ENCODE results near the gene TMA16.

Gene TMA16

DNA sequence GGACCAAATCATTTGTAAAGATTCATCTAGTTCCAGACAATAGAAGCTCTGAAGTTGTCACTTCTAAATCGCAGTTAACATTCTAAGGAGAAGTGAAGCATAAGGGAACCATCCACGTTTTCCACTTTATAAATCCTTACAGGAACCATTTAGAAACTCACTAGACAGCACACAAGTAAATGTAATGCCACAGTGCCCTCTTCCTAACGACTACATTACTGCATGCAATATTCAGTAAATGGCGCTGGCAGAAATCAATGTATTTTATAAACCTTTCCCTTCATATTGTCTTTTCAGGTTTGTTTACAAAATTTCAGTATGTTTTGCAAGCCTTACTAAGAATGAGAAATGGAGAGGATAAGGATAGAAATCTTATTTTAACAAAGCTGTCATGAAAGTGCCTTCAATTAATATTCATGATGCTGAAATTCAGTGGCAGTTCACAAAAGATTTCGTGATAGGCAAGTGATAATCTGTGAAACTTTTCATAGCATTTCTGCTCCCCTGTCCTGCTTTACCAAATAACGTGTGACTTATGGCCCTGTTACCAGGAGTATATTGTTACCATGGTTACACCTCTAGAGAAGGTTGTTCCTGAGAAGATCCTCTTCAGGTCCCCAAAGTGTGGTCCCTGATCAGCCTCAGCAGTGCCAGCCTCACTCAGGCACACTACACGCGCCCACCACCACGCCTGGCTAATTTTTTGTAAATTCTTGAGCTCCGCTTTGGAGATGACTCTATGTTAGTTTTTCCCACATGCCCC, 54.2 kb downstream of the TMA16 start:
- Histone ChIP-seq H3K9me3 (ENCODE audit: control insufficient read depth, low read length) (no peaks in the 10 kb centered on the region), H3K27me3 (ENCODE audit: control insufficient read depth, insufficient read depth, low read length) (no peaks in the 10 kb centered on the region), H3K4me1 (ENCODE audit: control insufficient read depth, insufficient read depth, low read length) (no peaks in the 10 kb centered on the region), H3K9ac (ENCODE audit: low read length) (no peak overlapping the region), H3K4me3 (ENCODE audit: low read length) (no peak overlapping the region), H3K36me3 (ENCODE audit: control insufficient read depth, insufficient read depth, low read length) (no peaks in the 10 kb centered on the region)

- Histone ChIP-seq H3K36me3 (ENCODE audit: control insufficient read depth, insufficient read depth, low read length) (no peaks in the 10 kb centered on the region), H3K27me3 (ENCODE audit: control insufficient read depth, insufficient read depth, low read length) (no peaks in the 10 kb centered on the region), H3K9ac (ENCODE audit: low read length) (no peak overlapping the region), H3K9me3 (ENCODE audit: control insufficient read depth, low read length) (no peaks in the 10 kb centered on the region), H3K4me3 (ENCODE audit: low read length) (no peak overlapping the region), H3K4me1 (ENCODE audit: control insufficient read depth, insufficient read depth, low read length) (no peaks in the 10 kb centered on the region)
These were observed 56.4 kb downstream of the TMA16 start for GRCh38 chr4:163550869-163551267.

- Histone ChIP-seq H3K36me3 (ENCODE audit: control insufficient read depth, insufficient read depth, low read length) (no peaks in the 10 kb centered on the region), H3K9me3 (ENCODE audit: control insufficient read depth, low read length) (no peaks in the 10 kb centered on the region), H3K4me1 (ENCODE audit: control insufficient read depth, insufficient read depth, low read length) (no peaks in the 10 kb centered on the region), H3K9ac (ENCODE audit: low read length) (no peak overlapping the region), H3K27me3 (ENCODE audit: control insufficient read depth, insufficient read depth, low read length) (no peaks in the 10 kb centered on the region), H3K4me3 (ENCODE audit: low read length) (no peak overlapping the region)
These were observed 58.7 kb downstream of the TMA16 start for GRCh38 chr4:163553146-163553545.

GRCh38 chr4:163554870-163555465, 60.5 kb downstream of the TMA16 start:
- Histone ChIP-seq H3K4me3 (ENCODE audit: low read length) (no peak overlapping the region), H3K36me3 (ENCODE audit: control insufficient read depth, insufficient read depth, low read length) (no peaks in the 10 kb centered on the region), H3K9me3 (ENCODE audit: control insufficient read depth, low read length) (no peaks in the 10 kb centered on the region), H3K27me3 (ENCODE audit: control insufficient read depth, insufficient read depth, low read length) (no peaks in the 10 kb centered on the region), H3K9ac (ENCODE audit: low read length) (no peak overlapping the region), H3K4me1 (ENCODE audit: control insufficient read depth, insufficient read depth, low read length) (no peaks in the 10 kb centered on the region)

DNA sequence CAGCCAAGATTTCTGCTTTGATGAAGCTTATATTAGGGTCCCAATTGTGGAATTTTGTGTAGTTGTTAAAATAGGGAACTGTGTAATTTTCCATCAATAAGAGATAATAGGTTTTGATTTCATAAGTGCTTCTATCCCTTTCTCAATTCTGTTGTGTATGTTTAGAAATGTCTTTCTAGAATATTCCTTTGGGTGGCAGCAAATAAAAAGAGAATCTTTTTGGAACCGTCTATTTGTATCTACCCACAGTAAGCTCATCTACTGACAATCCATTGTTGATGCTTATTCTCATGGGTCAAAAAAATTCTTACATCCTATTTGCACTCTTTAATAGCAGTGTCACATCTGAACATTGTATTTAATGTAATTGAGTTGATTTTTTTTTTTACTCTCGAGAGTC, 61.7 kb downstream of the TMA16 start:
- Histone ChIP-seq H3K4me3 (ENCODE audit: low read length) (no peak overlapping the region), H3K9ac (ENCODE audit: low read length) (no peak overlapping the region), H3K27me3 (ENCODE audit: control insufficient read depth, insufficient read depth, low read length) (no peaks in the 10 kb centered on the region), H3K36me3 (ENCODE audit: control insufficient read depth, insufficient read depth, low read length) (no peaks in the 10 kb centered on the region), H3K4me1 (ENCODE audit: control insufficient read depth, insufficient read depth, low read length) (no peaks in the 10 kb centered on the region), H3K9me3 (ENCODE audit: control insufficient read depth, low read length) (no peaks in the 10 kb centered on the region)

- no peaks in the 10 kb centered on the region for H3K4me1 ChIP-seq (ENCODE audit: control insufficient read depth, insufficient read depth, low read length)
These were observed 62.3 kb downstream of the TMA16 start for GRCh38 chr4:163556650-163557391.

GRCh38 chr4:163558539-163559044, 64.1 kb downstream of the TMA16 start:
- no peak overlapping the region for H3K9ac ChIP-seq (ENCODE audit: low read length)
- no peaks in the 10 kb centered on the region for H3K4me1 ChIP-seq (ENCODE audit: control insufficient read depth, insufficient read depth, low read length)

More at GRCh38 chr4:163556650-163557391, 62.3 kb downstream of the TMA16 start:
- H3K4me3 ChIP-seq (ENCODE audit: low read length): no peak overlapping the region
- no peaks in the 10 kb centered on the region for H3K27me3 ChIP-seq (ENCODE audit: control insufficient read depth, insufficient read depth, low read length)
- H3K9ac ChIP-seq (ENCODE audit: low read length): no peak overlapping the region
- no peaks in the 10 kb centered on the region for H3K36me3 ChIP-seq (ENCODE audit: control insufficient read depth, insufficient read depth, low read length)
- no peaks in the 10 kb centered on the region for H3K9me3 ChIP-seq (ENCODE audit: control insufficient read depth, low read length)

DNA sequence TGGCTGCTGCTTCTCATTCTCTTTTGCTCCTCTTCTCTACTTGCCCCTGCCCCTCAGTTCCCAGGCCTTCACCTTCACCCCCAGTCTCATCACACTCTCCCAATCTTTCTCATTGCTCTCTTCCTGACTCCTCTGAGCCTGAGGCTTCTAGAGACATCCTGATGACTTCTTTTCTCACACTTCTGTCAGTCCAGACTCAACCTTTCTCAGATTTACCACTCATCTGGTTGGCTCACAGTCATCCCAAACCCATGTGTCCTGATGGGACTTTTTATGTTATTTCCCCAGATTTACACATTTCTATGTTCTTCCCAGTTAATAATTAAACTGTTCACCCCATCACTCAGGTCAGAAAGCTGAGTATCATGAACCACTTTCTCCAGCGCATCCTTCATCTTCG, 68.0 kb downstream of the TMA16 start:
- Histone ChIP-seq H3K9ac (ENCODE audit: low read length) (no peak overlapping the region), H3K4me3 (ENCODE audit: low read length) (no peak overlapping the region), H3K9me3 (ENCODE audit: control insufficient read depth, low read length) (no peaks in the 10 kb centered on the region), H3K36me3 (ENCODE audit: control insufficient read depth, insufficient read depth, low read length) (no peaks in the 10 kb centered on the region), H3K27me3 (ENCODE audit: control insufficient read depth, insufficient read depth, low read length) (no peaks in the 10 kb centered on the region), H3K4me1 (ENCODE audit: control insufficient read depth, insufficient read depth, low read length) (no peaks in the 10 kb centered on the region)

More at GRCh38 chr4:163558539-163559044, 64.1 kb downstream of the TMA16 start:
- Histone ChIP-seq H3K9me3 (ENCODE audit: control insufficient read depth, low read length) (no peaks in the 10 kb centered on the region), H3K4me3 (ENCODE audit: low read length) (no peak overlapping the region), H3K27me3 (ENCODE audit: control insufficient read depth, insufficient read depth, low read length) (no peaks in the 10 kb centered on the region), H3K36me3 (ENCODE audit: control insufficient read depth, insufficient read depth, low read length) (no peaks in the 10 kb centered on the region)

DNA sequence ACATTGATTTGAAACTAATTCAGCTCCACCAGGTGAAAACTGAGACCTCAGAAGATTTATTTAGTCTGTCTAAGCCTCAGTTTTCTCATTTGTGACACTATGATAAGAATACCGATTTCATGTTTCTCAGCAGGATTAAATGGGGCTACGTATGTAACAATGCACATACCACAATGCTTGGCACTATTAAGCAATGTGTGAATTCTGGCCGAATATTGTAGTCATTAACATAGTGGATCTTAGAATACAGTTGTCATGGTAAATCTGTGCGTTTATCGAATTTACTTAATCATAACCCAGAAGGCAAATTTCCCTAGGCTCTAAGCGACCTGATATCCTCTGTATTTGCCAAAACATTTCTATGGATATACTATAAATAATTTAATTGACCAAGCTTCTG, 69.1 kb downstream of the TMA16 start:
- no peaks in the 10 kb centered on the region for H3K27me3 ChIP-seq (ENCODE audit: control insufficient read depth, insufficient read depth, low read length)
- no peaks in the 10 kb centered on the region for H3K4me1 ChIP-seq (ENCODE audit: control insufficient read depth, insufficient read depth, low read length)
- no peaks in the 10 kb centered on the region for H3K9me3 ChIP-seq (ENCODE audit: control insufficient read depth, low read length)
- no peak overlapping the region for H3K9ac ChIP-seq (ENCODE audit: low read length)
- H3K36me3 ChIP-seq (ENCODE audit: control insufficient read depth, insufficient read depth, low read length): no peaks in the 10 kb centered on the region
- H3K4me3 ChIP-seq (ENCODE audit: low read length): no peak overlapping the region

- H3K4me3 ChIP-seq (ENCODE audit: low read length): no peak overlapping the region
- no peaks in the 10 kb centered on the region for H3K27me3 ChIP-seq (ENCODE audit: control insufficient read depth, insufficient read depth, low read length)
- no peaks in the 10 kb centered on the region for H3K36me3 ChIP-seq (ENCODE audit: control insufficient read depth, insufficient read depth, low read length)
- no peaks in the 10 kb centered on the region for H3K9me3 ChIP-seq (ENCODE audit: control insufficient read depth, low read length)
- H3K4me1 ChIP-seq (ENCODE audit: control insufficient read depth, insufficient read depth, low read length): no peaks in the 10 kb centered on the region
- no peak overlapping the region for H3K9ac ChIP-seq (ENCODE audit: low read length)
These were observed 69.8 kb downstream of the TMA16 start for GRCh38 chr4:163564221-163564720.

GRCh38 chr4:163565226-163566135, 71.0 kb downstream of the TMA16 start:
- no peaks in the 10 kb centered on the region for H3K9me3 ChIP-seq (ENCODE audit: control insufficient read depth, low read length)
- H3K9ac ChIP-seq (ENCODE audit: low read length): no peak overlapping the region
- no peaks in the 10 kb centered on the region for H3K27me3 ChIP-seq (ENCODE audit: control insufficient read depth, insufficient read depth, low read length)
- H3K4me3 ChIP-seq (ENCODE audit: low read length): no peak overlapping the region
- no peaks in the 10 kb centered on the region for H3K36me3 ChIP-seq (ENCODE audit: control insufficient read depth, insufficient read depth, low read length)
- H3K4me1 ChIP-seq (ENCODE audit: control insufficient read depth, insufficient read depth, low read length): no peaks in the 10 kb centered on the region

All from mucosa of stomach (tissue), 1 donor.